HEK293 (cell line): ENCODE results near the gene MATN3.

Experiments
- CTCF ChIA-PET: fragments of 350-600 bp; formaldehyde crosslinking; extraction: SDS; loops from one replicate; lab custom pipeline; 2021; ENCODE audit warnings: antibody characterized with exemption; lab: Yijun Ruan, JAX
- POLR2A ChIA-PET: fragments of 300-600 bp; formaldehyde crosslinking; extraction: SDS; loops from one replicate; lab custom pipeline; 2020; ENCODE audit warnings: antibody characterized with exemption, inconsistent platforms; lab: Yijun Ruan, JAX
- H3K27ac ChIP-seq: fragments of 200-500 bp; sonication (Bioruptor generic); 2 replicates; pipeline ENCODE4 v1.5.1; 2014; ENCODE audit warnings: low read depth, low read length, control low read depth, inconsistent platforms; ENCODE audit errors: extremely low read depth
- H3K36me3 ChIP-seq, 2 experiments: fragments of 200-500 bp in 1 of 2; sonication (Bioruptor generic) in 1 of 2; 1 replicate in 1 of 2; 2 replicates in 1 of 2; pipeline ENCODE4 v1.5.1; 2014 to 2017; ENCODE audit warnings: inconsistent platforms in 2 of 2, low read length in 2 of 2; ENCODE audit not compliant: control insufficient read depth in 2 of 2, insufficient read depth in 1 of 2
- H3K4me1 ChIP-seq: fragments of 200-500 bp; sonication (Bioruptor generic); 2 replicates; pipeline ENCODE4 v1.5.1; 2014; ENCODE audit warnings: mild to moderate bottlenecking, low read length, inconsistent platforms; ENCODE audit not compliant: control insufficient read depth, insufficient read depth
- H3K4me3 ChIP-seq: 2 replicates; pipeline ENCODE4 v1.5.1; 2011; ENCODE audit warnings: low read depth, mild to moderate bottlenecking, control low read depth, low read length, moderate library complexity
- H3K9me3 ChIP-seq: fragments of 200-500 bp; sonication (Bioruptor generic); 2 replicates; pipeline ENCODE4 v1.5.1; 2014; ENCODE audit warnings: low read depth, low read length, inconsistent platforms; ENCODE audit not compliant: control insufficient read depth, insufficient read depth
- IKZF3 ChIP-seq: fragments of 450-650 bp; IDR thresholded peaks from 2 replicates; pipeline ENCODE4 v1.5.0; 2018; ENCODE audit warnings: missing biosample characterization, mild to moderate bottlenecking, missing genetic modification characterization, moderate library complexity
- KLF16 ChIP-seq: fragments of 450-650 bp; formaldehyde crosslinking; IDR thresholded peaks from 2 replicates; pipeline ENCODE4 v1.5.1; 2017; ENCODE audit warnings: missing biosample characterization, missing genetic modification characterization
- MEIS1 ChIP-seq: sonication (generic); formaldehyde crosslinking; IDR thresholded peaks from 2 replicates; pipeline ENCODE4 v1.8.1; 2022; ENCODE audit warnings: missing genetic modification reagents, mild to moderate bottlenecking, borderline replicate concordance
- ZFP37 ChIP-seq: fragments of 450-650 bp; formaldehyde crosslinking; IDR thresholded peaks from 2 replicates; pipeline ENCODE4 v1.5.1; 2016; ENCODE audit warnings: missing biosample characterization, missing genetic modification characterization
- ZNF311 ChIP-seq: fragments of 450-650 bp; formaldehyde crosslinking; IDR thresholded peaks from 2 replicates; pipeline ENCODE4 v1.5.1; 2017; ENCODE audit warnings: missing biosample characterization, missing genetic modification characterization, borderline replicate concordance
- ZNF76 ChIP-seq: fragments of 450-650 bp; formaldehyde crosslinking; IDR thresholded peaks from 2 replicates; pipeline ENCODE4; 2016; ENCODE audit warnings: low read depth, missing biosample characterization, missing genetic modification characterization, borderline replicate concordance
- ZSCAN23 ChIP-seq: fragments of 450-650 bp; formaldehyde crosslinking; IDR thresholded peaks from 2 replicates; pipeline ENCODE4 v1.5.1; 2016; ENCODE audit warnings: missing biosample characterization, missing genetic modification characterization

The MATN3 gene

GRCh38 chr2:19942199-19942598 lies 70.3 kb downstream of the MATN3 start:
- POLR2A ChIA-PET, result interaction anchor here (1.3 kb wide), 1 partner anchor 41 kb away, joined by 4 read pairs; the partner anchor contains the start of gene TTC32
- TF ChIP-seq ZNF76 (tag by site-specific recombination) (no peak), ZFP37 (tag by site-specific recombination) (no peak), IKZF3 (tag by site-specific recombination) (no peak), ZNF311 (tag by site-specific recombination) (no peak), ZSCAN23 (tag by site-specific recombination) (no peak), MEIS1 (CRISPR knock-in tag) (no peak), KLF16 (tag by site-specific recombination) (no peak)
- Histone ChIP-seq H3K4me3 (no peak overlapping the region), H3K4me1 (0 out of 2 replicates have a peak, but pooled peaks cover 3% of the 10 kb centered on the region), H3K36me3 (peaks cover 10 to 11% of the 10 kb centered on the region in 2 experiments; a peak in 2 of 3 replicates), H3K27ac (no peak overlapping the region), H3K9me3 (no peaks in the 10 kb centered on the region)
- CTCF ChIA-PET, result interaction anchor here (0.6 to 1.4 kb wide), 3 partner anchors 15 to 224 kb away, joined by 4 to 5 read pairs (median 4); no protein-coding TSS in a partner anchor
